Right lobe of liver (tissue), 6 donors: ENCODE results near the gene PIGW. TPM values are rescaled to one million over a fixed set of nuclear protein-coding genes. Genes with fewer than 3 reads are reported as not detected.

ENCODE experiments used
- ATAC-seq, 4 donors: fragments of 200-7000 bp; cut with Tn5 transposase; one replicate each; pipeline ENCODE4 v1.9.1; 2020; ENCODE audit warnings: mild to moderate bottlenecking in 4 of 4, moderate library complexity in 4 of 4
- DNase-seq, 3 donors: peaks; one replicate each; pipeline ENCODE4 v3.0.0-alpha.2; 2020
- H3K27ac ChIP-seq, 3 donors: fragments of 200-600 bp; one replicate each; pipeline ENCODE4 v1.8.0; 2022
- H3K27me3 ChIP-seq, 2 donors: fragments of 200-600 bp; one replicate each; pipeline ENCODE4 v1.8.0; 2022
- H3K36me3 ChIP-seq, 4 donors: fragments of 200-600 bp; sonication (generic) in 1 of 4; one replicate each; pipeline versions ENCODE4 v1.5.1 to v1.8.0; 2017 to 2022; ENCODE audit warnings: control low read depth in 1 of 4
- H3K4me1 ChIP-seq, 4 donors: fragments of 200-600 bp; sonication (generic) in 1 of 4; one replicate each; pipeline versions ENCODE4 v1.5.1 to v1.8.0; 2017 to 2022; ENCODE audit warnings: control low read depth in 1 of 4
- H3K4me3 ChIP-seq, 3 donors: fragments of 200-600 bp; one replicate each; pipeline ENCODE4 v1.8.0; 2022
- H3K9me3 ChIP-seq, 4 donors: fragments of 200-600 bp; sonication (generic) in 1 of 4; one replicate each; pipeline versions ENCODE4 v1.5.1 to v1.8.0; 2017 to 2022; ENCODE audit warnings: control low read depth in 1 of 4
- CTCF ChIP-seq, 4 donors: fragments of 200-600 bp in 3 of 4; fragments of 450-650 bp in 1 of 4; IDR thresholded peaks; one replicate each; pipeline versions ENCODE4 v1.5.1 to v1.8.0; 2016 to 2022; ENCODE audit warnings: antibody characterized with exemption in 4 of 4, mild to moderate bottlenecking in 2 of 4
- POLR2A ChIP-seq: fragments of 450-650 bp; IDR thresholded peaks from one replicate; pipeline ENCODE4 v1.6.1; 2017; ENCODE audit warnings: antibody characterized with exemption, mild to moderate bottlenecking
- WGBS: methylation state at CpG from one replicate; pipeline ENCODE4 v1.1.6; 2018; ENCODE audit warnings: low coverage, low lambda C conversion rate; ENCODE audit not compliant: insufficient coverage; ENCODE audit errors: missing lambda C conversion rate; 5-methylcytosine and 5-hydroxymethylcytosine counted together
- intact Hi-C, 2 donors: fragments of 100-400 bp; cut with DNase I; formaldehyde crosslinking; loops; one replicate each; pipeline versions ENCODE4 v1.11.2 to v1.14.1; 2022
- total RNA-seq, 6 experiments: library from RNA; depleted of rRNA in 2 of 6; stranded (reverse); fragments of >200 nt in 2 of 6; fragmentation: NEBNext Ultra II Directional in 3 of 6; extraction: Animal tissue kit (Norgen Biotek cat#: 25700) in 3 of 6; gene quantifications; one replicate each; pipeline versions ENCODE4 v1.1.0 to v1.2.4, GENCODE V29; 2016 to 2023
- donor health status: DM: no; HTN: yes; CAD: no.
- donor health status: DM: no; HTN: no; CAD: no.
- donor health status: DM: no; HTN: no; CAD: no.
- donor health status: DM: no; HTN: yes; CAD: no.
- donor health status: DM: no; HTN: yes; CAD: no.

PIGW gene
- total RNA-seq, 6 experiments from 2014 or later = 3.0 to 6.1 (median 4.1) TPM

DNA sequence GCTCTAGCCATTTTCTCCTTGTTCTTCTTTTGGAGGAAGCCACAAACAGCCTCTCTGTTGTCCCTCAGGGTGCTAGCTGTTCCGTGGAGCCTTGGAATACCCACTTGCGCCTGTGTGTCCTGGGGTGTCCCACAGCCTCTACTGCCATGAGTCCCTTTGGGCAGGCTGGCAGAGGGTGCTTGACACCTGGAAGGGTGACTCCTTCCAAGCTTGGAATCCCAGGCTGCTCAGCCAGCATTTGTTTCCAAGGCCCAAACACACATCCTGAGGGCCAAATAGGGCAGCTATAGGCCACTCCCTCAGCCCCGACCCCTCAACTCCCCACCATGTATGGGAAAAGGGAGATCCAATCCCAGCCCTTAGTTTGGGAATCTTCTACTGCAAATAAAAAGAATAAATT is 33.4 kb upstream of the PIGW start:
- ATAC-seq (no peak), DNase-seq (peak in 1 of 3 donors; percentile 6)
- Histone ChIP-seq H3K27me3 (no peaks in the 10 kb centered on the region), H3K36me3 (peaks cover 0 to 24% (median 14%) of the 10 kb centered on the region in 4 donors), H3K27ac (no peak overlapping the region), H3K4me3 (no peak overlapping the region), H3K4me1 (peaks cover 0 to 4% (median 0%) of the 10 kb centered on the region in 4 donors), H3K9me3 (no peaks in the 10 kb centered on the region)
- 100% methylated on average over 3 of the region's 3 CpGs for WGBS
- no peak for TF ChIP-seq POLR2A
- no peak for TF ChIP-seq CTCF (IDR thresholded peaks at IDR 0.05)
- intact Hi-C loops = no loop called here

DNA sequence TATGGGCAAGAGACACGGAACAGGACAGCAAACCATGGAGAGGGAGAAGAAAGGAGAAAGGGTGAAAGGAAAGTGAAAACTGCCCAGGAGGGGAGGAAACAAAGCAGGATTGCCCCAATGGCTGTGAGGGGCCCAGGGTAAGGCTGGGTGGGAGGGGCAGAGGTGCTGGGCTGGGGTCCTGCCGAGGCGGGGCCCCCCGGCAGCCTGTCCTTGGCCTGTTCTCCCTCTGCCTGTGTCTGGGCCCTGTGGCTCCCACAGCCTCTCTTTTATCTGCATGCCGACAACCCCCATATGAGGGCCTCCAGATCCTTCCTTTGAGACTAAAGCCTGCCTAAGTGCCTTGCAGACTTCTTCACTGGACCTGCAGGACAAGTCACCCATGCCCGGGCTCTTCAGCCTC is 32.8 kb upstream of the PIGW start:
- DNase-seq (peak in 1 of 3 donors; percentile 25), ATAC-seq (peak in 1 of 4 donors; percentile 11)
- intact Hi-C loops = no loop called here
- Histone ChIP-seq H3K9me3 (no peaks in the 10 kb centered on the region), H3K4me1 (no peaks in the 10 kb centered on the region), H3K4me3 (no peak overlapping the region), H3K27ac (no peak overlapping the region), H3K36me3 (peaks cover 0 to 26% (median 17%) of the 10 kb centered on the region in 4 donors), H3K27me3 (no peaks in the 10 kb centered on the region)
- 92% methylated on average over 5 of the region's 6 CpGs for WGBS
- no peak for TF ChIP-seq POLR2A
- no peak for TF ChIP-seq CTCF (IDR thresholded peaks at IDR 0.05)

DNA sequence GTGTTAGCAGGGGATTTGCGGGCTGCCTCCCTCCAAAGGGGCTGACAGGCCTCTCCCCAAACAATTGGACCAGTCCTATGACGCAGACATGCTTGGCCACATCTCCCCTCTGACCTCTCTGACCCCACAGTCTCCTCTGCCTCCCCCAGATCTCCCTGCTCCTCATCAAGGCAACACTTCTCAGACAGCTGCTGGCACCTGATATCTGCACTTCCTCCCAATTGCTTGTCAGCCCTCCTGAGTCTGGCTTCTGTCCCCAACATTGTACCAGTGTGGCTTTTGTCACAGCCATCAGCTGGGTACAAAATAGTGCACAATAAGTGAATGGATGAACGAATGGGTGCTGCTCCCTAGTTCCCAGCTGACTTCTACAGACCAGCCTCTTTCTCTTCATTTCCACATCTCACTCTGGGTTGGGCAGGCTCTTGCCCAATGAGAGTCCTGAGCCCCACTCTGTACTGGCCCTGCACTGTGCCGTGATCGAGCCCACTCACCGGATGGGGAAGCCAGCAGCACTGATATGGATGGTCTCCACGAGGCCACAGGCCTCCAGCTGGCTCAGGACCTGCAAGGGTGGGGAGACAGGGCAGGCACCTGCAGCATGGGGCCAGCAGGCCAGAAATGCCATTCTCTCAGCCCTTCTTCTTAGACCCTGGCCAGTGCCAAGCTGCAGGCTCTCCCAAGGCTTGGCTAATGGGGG is 31.2 kb upstream of the PIGW start:
- Histone ChIP-seq H3K36me3 (peaks cover 0 to 12% (median 8%) of the 10 kb centered on the region in 4 donors), H3K4me1 (no peaks in the 10 kb centered on the region), H3K4me3 (no peak overlapping the region), H3K9me3 (no peaks in the 10 kb centered on the region), H3K27ac (no peak overlapping the region), H3K27me3 (no peaks in the 10 kb centered on the region)
- ATAC-seq = no peak
- intact Hi-C loops = no loop called here
- TF ChIP-seq CTCF (IDR thresholded peaks at IDR 0.05) (no peak), POLR2A (no peak)
- DNase-seq = peak in 1 of 3 donors; percentile 36
- WGBS = 95% methylated on average over 2 of the region's 7 CpGs

DNA sequence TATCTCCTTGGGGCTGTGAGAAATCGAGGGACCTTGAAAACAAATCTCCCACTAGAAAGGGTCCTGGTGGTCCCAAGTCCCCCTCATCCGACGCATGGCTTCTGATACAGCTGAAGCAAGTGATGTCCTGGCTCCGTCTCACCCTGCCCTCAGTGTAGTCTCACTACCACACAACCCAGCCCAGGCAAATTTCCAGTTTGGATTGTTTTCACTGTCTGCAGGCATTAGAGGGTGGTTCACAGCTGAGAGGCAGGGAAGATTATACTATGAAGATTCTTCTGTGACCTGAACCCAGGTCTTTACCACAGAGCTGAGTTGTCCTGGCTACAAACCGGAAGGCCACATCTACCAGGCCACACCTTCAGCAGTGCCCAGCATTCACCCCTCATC is 30.6 kb upstream of the PIGW start:
- no peak overlapping the region for H3K27ac ChIP-seq
- DNase-seq = peak in 1 of 3 donors; percentile 22
- no peaks in the 10 kb centered on the region for H3K9me3 ChIP-seq
- H3K27me3 ChIP-seq = no peaks in the 10 kb centered on the region
- no peaks in the 10 kb centered on the region for H3K4me1 ChIP-seq
- H3K36me3 ChIP-seq = peaks cover 0 to 7% (median 7%) of the 10 kb centered on the region in 4 donors
- ATAC-seq = no peak
- no peak overlapping the region for H3K4me3 ChIP-seq
- intact Hi-C loops = no loop called here
- 100% methylated on average over 1 of the region's 5 CpGs for WGBS
- TF ChIP-seq POLR2A (no peak), CTCF (IDR thresholded peaks at IDR 0.05) (no peak)
